IMR-90 (cell line): ENCODE results near the gene ADGRG1.

ENCODE experiments used
- FOS ChIP-seq: fragments of 150-350 bp; IDR thresholded peaks from 2 replicates; pipeline ENCODE4 v1.6.1; 2016; ENCODE audit warnings: low read depth, low read length
- MAFK ChIP-seq: IDR thresholded peaks from 2 replicates; pipeline ENCODE4 v1.6.1; 2012; ENCODE audit warnings: low read depth, low read length, improper control_type of control experiment
- POLR2A ChIP-seq: IDR thresholded peaks from 2 replicates; pipeline ENCODE4 v1.6.1; 2012; ENCODE audit warnings: mild to moderate bottlenecking, low read depth, low read length
- RCOR1 ChIP-seq: IDR thresholded peaks from 2 replicates; pipeline ENCODE4 v1.6.1; 2012; ENCODE audit warnings: mild to moderate bottlenecking, low read length, improper control_type of control experiment; ENCODE audit not compliant: insufficient replicate concordance
- USF2 ChIP-seq: fragments of 150-350 bp; IDR thresholded peaks from 2 replicates; pipeline ENCODE4 v1.6.1; 2017; ENCODE audit warnings: mild to moderate bottlenecking, antibody characterized with exemption, low read length, low read depth
- TF ChIP-seq, protein P1 (sequence below): conservative IDR thresholded peaks from 2 replicates; pipeline ENCODE4 v1.5.1; 2012; ENCODE audit warnings: mild to moderate bottlenecking, low read depth, low read length, improper control_type of control experiment

DNA sequence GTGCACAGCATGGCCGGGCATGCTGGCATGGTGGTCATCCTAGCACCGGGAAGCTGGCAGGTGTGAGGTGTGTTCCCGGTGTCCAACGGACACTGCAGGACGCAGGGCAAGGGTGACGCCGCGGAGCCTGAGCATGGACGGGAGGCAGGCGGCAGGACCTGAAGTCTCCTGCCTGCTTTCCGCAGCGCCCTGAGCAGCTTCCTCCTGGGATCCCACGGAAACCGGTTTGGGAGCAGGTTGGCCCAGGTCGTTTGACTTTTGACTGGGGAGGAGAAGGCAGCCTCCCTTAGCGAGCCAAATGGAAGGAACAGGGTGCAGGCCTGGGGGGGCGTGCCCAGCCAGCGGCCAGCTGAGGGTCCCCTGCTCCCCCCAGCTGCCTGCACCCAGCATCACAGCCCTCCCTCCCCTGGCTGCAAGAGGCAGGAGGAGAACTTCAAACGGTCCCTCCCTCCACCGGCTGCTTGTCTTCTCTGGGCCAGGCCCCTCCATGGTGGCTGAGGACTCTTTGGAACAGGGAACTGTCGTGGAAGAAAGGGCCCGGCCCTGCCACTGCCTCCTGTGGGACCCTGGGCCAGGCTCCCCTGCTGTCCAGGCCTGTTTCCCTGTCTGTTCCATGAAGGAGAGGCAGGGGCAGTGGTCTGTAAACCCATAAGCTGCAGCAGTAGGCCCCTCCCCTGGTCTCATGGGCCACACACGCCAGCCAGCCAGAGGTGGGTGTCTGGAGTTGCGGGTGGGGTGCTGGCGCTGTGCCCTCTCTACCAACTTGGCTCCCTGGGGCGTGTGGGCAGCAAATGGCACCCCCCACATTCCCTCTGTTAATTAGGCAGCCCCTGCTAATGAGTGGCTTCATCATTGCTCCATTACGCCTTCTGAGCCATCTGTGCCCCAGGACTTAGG is 7.8 kb upstream of the ADGRG1 start:
- no peak for TF ChIP-seq POLR2A
- TF ChIP-seq USF2 = no peak
- TF ChIP-seq, protein P1, sequence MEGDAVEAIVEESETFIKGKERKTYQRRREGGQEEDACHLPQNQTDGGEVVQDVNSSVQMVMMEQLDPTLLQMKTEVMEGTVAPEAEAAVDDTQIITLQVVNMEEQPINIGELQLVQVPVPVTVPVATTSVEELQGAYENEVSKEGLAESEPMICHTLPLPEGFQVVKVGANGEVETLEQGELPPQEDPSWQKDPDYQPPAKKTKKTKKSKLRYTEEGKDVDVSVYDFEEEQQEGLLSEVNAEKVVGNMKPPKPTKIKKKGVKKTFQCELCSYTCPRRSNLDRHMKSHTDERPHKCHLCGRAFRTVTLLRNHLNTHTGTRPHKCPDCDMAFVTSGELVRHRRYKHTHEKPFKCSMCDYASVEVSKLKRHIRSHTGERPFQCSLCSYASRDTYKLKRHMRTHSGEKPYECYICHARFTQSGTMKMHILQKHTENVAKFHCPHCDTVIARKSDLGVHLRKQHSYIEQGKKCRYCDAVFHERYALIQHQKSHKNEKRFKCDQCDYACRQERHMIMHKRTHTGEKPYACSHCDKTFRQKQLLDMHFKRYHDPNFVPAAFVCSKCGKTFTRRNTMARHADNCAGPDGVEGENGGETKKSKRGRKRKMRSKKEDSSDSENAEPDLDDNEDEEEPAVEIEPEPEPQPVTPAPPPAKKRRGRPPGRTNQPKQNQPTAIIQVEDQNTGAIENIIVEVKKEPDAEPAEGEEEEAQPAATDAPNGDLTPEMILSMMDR = no peak
- TF ChIP-seq RCOR1 = no peak
- TF ChIP-seq FOS = no peak
- TF ChIP-seq MAFK = no peak
